T follicular helper cell (primary cell): Measurements from ENCODE around the gene NMUR1.

ENCODE experiments used
- DNase-seq: peaks from one replicate; pipeline ENCODE4 v3.0.0-alpha.2; 2020; ENCODE audit warnings: low read depth

The NMUR1 gene

DNA sequence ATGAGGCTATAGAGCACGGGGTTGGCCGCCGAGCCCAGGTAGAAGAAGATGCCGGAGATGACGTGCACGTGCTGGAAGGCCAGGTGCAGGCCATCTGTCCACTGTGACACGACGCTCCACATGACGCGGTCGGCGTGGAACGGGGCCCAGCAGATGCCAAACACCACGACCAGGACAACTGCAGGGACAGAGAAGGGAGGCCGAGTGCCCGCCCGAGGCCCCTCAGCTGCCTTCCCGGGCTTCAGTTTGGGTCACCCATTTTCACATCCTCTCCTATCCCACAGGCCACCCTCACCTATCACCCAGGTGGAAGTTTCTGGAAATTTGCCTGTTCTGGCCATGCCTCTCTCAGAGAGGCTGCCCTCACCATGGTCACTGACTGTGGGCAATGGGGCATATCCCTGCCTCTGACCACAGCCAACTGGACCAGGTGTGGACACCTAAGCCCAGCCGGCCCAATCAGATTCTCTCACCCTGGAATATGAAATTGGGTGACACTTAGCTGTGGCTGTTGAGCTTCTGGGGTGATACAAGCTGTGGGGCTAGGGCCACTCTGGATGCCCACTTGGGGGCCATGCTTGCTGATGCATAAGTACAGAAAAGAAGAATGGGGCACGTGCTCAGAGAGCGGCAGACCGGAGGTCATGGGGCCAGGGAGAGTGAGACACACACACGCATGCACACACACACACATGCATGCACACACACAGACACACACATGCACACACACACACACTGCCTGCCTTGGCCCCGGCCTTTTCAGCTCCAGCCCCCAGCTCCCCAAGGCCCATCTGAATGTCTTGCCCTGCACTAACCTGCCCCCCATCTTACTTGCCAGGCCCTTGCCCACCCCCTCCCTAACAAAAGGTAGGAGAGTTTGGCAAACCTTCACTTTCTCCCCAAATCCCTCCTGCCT, 4.7 kb downstream of the NMUR1 start:
- no peak for DNase-seq

DNA sequence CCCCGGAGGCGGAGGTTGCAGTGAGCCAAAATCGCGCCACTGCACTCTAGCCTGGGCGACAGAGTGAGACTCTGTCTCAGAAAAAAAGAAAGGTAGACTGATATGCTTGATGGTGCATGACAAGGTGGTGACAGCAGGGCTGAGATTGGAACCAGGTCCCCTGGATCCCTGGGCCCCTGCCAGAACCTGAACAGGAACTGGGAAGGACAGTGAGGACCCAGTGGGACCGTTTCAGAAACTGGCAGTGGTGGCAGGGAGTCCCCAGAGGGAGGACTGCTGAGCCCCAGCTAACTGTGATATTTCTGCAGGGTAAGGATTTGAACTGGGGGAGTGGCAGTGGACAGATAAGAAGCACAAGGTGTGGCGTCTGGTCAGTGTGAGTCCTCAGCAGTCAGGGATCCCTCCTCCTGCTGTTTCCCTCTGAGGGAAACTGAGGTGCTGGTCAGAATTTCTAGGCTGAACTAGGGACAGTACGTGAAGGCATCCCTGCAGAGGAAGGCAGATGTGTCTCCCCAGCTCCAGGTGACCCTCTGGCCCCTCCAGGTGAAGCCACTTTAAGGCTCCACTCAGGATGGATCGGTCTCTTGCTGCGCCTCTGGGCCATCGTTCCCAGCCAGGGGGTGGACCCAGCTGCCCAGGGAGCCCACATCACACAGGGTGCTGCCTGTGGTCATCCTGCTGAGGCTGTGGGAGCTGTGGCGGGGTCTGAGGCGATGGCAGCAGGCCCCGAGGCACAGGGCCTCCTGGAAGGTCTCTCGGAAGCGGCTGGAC, 5.6 kb downstream of the NMUR1 start:
- no peak for DNase-seq

DNA sequence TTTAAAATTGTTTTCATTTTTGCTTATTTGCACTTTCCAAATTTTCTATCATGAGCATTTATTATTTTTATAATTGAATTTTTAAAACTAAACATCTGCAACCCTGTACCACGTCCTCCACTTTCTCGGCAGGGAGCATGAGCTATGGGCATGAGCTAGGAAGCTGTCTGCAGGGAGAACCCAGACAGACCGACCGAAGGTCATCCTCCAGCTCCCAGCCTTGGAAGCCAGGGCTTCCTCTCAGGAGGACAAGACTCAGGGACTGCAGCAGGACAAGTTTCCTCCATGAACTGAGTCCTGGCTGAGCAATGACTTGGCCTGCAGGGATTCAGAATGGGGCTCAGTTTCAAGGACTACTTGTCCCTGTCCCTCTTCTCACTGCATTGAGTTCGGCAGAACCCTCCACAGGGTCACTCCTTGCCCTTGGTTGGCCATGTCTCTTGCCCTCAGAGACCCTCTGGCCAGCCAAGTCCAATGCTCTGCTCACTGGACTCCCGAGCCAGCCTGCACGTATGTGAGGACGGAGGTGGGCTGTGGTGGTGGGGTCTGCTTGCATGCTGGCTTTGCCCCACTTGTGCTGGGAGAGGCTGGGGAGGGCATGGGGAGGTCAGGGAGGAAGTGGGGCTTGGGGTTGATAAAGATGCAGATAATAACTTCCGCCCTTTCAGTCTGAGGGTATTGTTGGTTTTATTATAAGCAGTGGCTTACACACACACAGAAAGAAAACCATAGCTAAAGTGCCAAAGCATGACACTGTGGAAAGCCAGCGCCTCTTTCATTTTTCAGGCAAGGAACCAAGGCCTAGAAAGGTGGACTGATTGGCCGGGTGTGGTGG, 6.6 kb downstream of the NMUR1 start:
- no peak for DNase-seq

DNA sequence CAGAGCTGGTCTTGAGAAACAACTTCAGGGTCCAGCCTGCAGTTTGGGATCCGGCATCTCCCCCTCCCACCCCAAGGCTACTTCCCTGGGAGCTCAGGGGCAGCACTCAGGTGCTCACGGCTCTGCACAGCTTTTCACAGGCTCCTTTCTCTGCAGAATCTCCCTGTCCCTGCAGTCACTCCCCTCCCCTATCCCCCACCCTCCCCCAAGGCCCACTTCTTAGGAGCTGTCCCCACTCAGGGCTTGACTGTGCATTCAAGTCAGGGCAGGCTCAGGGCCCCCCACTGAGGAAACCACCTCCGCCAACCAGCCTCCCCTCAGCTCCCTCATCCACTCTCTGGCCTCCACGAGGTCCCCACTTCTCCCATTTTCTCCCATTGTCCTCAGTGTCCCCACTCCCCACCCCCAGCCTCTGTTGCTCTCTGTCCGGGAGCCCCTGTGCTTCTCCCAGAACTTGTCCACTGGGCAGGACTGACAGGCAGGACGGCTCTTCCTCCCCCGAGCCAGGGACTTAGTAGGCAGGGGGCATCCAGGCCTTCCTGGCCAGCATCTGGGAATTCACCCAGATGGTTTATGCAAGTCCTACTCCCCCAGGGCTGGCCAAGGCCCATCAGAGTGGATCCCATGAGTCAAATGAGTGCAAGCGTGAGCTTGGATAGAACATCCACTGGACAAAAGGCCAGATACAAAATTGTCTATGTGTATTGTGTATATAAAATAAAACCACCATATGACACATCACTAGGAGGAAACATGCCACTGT, 7.6 kb downstream of the NMUR1 start:
- DNase-seq, result no peak

DNA sequence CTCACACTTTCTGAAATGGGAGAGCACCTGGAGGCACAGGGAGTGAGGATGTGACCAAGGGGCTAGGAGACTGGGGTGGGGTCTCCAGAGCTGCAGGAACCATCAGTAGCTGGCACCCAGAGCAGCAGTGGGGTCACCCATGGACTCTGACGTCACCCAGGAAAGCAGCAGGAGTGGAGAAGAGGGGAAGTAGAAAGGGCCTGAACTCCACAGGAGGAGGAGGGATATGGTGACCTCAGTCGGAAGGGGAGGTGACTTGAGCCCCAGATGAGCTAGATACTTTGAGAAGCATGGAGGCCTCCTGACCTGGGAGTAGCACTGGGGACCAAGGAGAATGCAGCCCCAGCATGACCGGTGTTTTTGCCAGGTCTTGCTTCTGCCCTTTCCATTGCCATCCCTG, 8.8 kb downstream of the NMUR1 start:
- DNase-seq, result no peak

DNA sequence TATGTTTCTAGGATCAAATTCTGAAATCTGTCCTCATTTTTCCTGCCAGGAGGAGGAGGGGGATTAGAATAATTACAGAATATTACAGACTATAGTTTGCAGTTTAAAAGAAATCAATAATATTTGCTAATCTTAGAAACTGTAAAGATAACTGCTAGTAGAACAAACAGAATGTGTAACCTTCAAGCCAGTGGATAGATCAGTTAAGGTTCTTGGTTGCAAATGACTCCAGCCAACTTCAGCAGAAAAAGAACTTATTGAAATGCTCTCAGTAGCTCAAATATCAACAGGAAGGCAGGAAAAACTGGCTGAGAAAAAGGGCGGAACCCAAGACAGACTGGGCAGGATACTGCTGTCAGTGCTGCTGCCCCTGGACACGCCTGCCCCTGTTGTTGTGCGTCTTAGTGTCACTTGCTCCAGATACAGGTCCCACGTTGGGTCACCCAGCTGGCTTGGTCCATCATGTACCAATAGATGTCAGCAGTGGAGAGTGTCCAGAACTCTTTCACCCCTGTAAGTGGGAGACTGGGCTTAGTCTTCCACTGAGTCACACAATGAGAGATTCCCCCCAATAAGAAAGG, 10.2 kb downstream of the NMUR1 start:
- DNase-seq, result no peak

DNA sequence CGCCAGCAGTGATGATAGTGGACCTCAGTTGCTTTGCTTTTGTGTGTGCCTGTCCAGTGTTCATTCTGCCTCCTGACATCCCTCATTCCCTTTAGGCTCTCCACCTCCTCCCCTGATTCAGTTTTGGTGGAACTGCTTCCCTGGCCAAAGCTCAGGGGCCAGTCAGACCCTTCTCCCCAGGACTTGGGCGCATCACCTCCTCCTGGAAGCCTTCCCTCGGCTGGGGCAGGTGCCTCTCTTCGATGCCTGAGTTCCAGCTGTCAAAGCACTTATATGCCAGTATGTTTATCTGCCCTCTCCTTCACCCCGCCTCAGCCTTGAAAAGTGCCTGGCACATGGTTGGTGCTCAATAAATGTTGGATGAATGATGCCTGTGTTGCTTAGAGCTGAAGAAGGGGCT, 11.5 kb downstream of the NMUR1 start:
- no peak for DNase-seq

DNA sequence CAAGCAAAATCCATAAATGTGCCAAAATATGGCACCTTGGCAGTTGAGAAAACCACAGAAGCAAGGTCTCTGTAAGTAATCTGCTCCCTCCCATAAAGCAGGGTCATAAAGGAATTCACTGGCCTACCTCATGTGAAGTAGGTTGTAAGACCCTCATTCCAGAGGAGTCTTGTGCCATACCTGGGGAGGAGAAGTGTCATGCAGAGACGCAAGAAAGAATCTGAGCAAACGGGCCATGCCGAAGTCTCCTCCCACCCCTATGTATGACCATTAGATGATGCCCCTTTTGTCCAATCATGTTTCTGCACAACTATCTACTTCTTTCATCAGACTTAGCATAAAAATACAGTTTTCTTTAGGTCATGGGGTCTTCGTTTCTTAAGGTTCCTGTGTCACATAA, 14.6 kb downstream of the NMUR1 start:
- DNase-seq, result no peak

DNA sequence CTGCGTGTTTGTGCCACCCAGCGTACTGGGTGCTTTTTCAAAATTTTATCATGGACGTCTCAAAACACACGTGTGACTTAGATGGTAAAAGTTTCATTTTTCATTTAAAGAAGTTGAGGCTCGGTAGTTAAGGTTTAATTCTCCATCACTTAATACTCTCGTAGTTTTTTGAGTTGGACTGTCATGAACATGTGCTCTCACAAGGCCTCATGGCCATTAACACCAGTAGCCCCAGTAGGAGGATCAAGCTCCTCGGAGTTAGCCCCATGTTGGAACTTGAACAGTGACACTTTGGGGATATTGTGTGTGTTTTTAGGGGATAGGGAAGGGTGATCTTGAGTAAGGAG, 15.3 kb downstream of the NMUR1 start:
- no peak for DNase-seq

DNA sequence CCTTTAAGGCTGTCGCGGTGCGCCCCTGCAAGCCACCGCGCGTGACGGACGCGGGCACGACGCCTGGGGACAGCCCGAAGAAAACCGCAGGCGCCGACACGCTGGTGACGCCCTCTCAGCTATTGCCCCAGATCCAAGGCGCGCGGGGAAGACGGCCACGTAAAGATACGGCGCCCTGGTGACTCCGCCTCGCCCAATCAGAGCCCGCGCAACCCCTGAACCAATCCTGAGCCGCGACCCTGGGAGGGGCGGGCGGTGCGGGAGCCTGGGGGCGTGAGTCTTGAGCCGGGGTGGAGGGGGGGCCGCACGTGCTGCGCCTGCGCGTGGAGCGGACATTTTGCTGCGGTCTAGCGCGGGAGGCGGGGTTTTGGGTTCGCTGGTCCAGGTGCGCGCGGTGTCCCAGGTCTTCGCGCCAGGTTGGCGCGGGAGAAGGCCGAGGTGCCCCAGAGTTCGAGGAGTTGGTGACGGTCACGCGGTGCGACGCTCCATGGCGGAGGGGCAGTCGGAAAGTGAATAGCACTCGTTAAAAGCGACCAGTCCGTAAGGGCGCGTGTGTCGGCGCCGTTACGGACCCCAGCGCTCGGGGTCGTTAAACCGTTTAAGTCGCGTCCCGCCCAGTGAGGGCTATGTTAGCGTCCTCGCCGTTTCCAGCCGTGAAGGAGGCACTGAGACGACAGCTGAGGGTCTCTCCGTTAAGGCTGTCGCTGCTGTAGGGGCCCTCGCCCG, 15.9 kb downstream of the NMUR1 start:
- DNase-seq, result peak; percentile 98

DNA sequence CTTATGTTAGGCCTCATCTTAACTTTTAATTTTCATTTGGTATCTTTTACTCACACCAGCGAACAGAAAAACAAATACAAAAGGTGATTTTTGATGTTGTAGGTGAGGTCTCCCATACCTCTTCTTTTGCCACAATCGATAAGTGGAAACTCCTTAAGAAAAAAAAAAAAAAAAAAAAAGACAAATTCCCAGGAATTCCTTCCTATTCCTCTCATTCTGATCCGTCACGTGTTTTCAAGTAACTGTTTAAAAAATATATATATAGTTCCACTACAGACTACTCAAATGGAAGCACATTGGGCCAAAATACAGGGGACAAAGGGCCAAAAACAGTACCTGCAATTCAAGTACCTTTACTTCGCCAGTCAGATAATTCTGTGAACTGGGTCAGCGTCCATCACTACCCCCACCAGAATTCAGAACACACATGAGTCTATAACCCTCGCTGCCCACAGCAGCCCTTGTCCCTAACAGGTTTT, 16.5 kb downstream of the NMUR1 start:
- no peak for DNase-seq

DNA sequence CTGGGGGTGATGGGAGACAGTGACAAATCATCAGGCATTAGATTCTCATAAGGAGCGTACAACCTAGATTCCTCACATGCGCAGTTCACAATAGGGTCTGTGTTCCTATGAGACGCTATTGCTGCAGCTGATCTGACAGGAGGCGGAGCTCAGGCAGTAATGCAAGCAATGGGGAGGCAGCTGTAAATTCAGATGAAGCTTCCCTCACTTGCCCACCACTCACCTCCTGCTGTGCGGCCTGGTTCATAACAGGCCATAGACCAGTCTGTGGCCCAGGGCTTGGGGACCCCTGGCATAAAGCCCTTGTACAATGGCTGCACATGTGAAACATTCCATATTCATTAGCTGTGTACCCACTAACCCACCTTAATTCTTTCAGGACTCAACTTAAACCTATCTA, 18.0 kb downstream of the NMUR1 start:
- DNase-seq, result no peak

DNA sequence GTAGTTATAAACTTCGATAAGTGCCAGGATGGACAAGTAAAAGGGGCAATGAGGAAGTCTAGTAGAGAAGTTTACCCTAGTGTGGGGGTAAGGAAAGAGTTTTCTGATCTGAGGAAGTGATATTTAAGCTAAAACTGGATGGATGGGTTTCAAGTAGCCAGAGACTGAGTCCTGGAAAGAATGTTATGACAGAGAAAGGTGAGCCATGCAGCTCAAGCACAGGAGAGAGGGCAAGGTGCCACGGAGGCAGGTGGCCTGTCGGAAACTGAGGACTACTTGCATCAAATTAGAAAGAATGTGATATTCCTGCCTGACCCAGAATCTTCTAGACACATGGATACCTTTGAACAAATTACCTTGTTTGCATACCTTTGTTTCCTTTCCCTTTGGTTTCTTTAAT, 26.5 kb downstream of the NMUR1 start:
- no peak for DNase-seq

DNA sequence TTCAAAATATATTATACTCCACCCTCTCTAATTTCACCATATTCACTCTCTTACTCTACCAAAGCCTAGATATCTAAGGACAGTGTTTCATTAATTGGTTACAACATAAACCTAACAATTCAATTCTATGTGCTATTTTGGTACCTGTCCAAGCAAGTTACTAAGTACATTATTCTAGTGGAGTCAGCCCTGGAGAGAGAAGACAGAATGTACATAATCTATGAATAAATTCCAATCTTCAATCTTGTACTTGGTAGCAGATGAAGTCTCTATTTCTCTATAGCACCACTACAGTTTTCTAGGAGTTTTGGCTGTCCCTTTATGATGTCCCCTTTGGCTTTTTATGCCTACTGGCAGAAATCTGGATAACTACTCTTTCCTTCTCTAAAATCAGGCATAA, 27.6 kb downstream of the NMUR1 start:
- no peak for DNase-seq

DNA sequence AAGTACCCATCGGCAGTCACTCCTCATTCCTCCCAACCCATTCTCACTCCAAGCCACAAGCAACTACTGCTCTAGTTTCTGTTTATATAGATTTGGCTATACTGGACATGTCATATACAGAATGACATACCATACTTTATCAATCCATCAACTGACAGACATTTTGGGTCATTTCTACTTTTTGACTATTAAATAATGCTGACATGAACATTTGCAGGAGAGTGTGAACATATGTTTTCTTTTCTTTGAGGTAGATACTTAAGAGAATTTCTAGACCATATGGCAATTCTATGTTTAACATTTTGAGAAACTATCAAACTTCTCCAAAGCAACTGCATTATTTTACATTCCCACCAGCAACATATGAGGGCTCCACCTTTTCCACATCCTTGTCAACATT, 32.6 kb downstream of the NMUR1 start:
- no peak for DNase-seq

DNA sequence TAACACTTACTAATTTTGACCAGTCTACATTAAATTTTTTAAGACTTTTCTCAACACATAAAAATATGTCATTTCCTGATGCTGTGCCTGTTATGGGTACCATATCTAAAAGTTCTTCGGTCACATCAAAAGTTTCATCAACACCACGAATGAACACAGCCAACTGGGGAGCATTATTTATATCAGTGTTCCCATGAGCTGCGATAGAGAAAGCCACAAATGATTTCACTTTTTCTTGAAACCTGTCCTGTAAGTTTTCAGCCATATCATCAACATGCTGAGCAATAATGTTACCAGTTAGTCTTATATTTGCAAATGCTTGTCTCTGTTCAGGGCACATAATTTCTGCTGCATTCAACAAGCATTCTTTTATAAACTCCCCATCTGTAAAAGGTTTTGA, 35.6 kb downstream of the NMUR1 start:
- no peak for DNase-seq

DNA sequence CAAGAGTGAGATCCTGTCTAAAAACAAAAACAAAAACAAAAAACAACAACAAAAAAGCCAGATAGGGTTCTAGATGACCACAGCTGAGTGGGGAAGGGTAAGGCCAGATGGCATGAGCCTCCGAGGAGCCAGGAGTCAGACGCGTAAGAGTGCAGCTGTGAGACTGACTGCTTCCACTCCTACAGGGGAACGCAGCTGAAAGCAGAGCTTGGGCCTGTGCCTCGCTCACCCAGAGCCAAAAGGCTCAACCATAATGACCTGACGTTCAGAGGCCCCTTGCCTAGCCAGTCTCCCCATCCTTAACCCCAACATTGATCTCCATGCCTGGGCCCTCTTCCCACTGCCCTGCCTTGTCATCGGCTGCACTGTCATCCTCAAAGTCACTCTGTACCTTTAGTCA, 39.4 kb downstream of the NMUR1 start:
- no peak for DNase-seq

DNA sequence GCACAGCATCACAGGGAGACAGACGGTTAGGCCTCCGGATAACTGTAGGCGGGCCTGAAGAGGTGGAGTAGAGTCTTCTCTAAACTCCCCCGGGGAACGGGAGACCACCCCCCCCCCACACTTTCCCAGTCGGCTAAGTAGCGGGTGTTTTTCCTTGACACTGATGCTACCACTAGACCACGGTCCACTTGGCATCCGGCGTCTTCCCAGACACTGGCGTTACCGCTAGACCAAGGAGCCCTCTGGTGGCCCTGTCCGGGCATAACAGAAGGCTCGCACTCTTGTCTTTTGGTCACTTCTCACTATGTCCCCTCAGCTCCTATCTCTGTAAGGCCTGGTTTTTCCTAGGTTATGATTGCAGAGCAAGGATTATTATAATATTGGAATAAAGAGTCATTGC, 40.3 kb downstream of the NMUR1 start:
- DNase-seq, result no peak

DNA sequence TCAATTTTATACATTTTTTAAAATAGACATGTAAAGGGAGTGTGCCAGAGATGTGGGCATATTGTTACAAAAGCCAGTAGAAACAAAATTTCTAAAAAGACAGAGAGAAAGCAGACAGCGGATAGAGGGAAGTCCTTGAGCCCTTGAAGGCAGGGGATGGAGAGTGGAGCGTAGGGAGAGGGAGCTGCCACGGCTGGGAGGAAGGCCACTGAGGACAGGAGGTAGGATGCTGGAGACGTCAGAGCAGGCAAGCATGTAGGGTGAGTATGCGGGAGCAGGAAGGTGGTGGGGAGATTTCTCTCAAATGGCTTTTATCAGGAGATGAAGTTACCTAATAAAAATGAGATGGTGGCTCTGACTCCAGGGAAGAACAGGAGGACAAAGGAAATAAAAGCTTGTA, 41.9 kb downstream of the NMUR1 start:
- DNase-seq, result no peak

DNA sequence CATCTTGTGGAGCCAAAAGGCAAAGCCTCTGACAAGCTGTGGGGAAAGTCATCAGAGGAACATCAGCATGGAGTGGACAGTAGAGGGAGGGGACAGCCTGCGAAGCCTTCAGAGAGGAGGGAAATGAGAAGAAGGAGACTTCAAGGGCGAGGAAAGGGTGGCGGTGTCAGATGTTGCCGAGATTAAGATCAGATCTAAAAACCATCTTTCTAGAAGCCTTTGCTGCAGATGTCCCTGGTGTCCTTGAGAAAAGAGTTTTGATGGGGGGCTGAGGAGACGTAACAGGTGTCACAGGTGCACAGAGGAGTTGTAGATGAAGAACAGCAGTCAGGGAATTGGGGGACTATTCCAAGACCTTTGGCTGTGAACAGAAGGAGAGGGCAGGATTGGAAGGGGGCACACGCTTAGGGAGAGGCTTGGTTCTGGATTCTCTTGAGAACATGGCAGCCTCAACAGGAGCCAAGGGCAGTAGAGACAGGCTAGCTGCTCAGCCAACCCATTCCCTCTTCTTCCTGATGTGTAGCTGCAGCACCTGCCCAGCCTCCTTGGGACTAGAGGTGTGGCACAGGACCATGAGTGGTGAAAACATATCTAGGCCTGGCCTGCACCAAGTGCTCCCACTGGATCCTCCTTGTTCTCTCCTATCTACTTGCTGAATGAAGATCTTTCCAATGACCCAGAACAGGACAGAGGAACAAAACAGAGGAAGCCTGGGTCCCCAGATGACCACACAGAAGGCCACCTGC, 43.2 kb downstream of the NMUR1 start:
- no peak for DNase-seq
